ENCODE measurements around the gene SFXN5. TPM values are rescaled to one million over a fixed set of nuclear protein-coding genes. Genes with fewer than 3 reads are reported as not detected.
"Not testable (repeated sequence)": the region's sequence is repeated elsewhere in the genome, so short reads cannot be mapped to it uniquely, and the experiment has no call there.

SFXN5 gene
- total RNA-seq, 1 experiment from 2014 or later: 23.9 TPM

GRCh38 chr2:73107211-73107926 lies 35.9 kb upstream of the SFXN5 start:
- Histone ChIP-seq H3K27me3 (ENCODE audit: control insufficient read depth, insufficient read depth, low read length) (no peaks in the 10 kb centered on the region), H3K4me3 (ENCODE audit: insufficient read depth, low read depth, low read length) (no peak overlapping the region), H3K36me3 (replicated peaks; ENCODE audit: control insufficient read depth, insufficient read depth, low read length) (no peaks in the 10 kb centered on the region)
- no peak for DNase-seq

- H3K4me3 ChIP-seq (ENCODE audit: insufficient read depth, low read depth, low read length): no peak overlapping the region
- no peaks in the 10 kb centered on the region for H3K36me3 ChIP-seq (replicated peaks; ENCODE audit: control insufficient read depth, insufficient read depth, low read length)
- DNase-seq: no peak
- H3K27me3 ChIP-seq (ENCODE audit: control insufficient read depth, insufficient read depth, low read length): no peaks in the 10 kb centered on the region
These were observed 35.3 kb upstream of the SFXN5 start for GRCh38 chr2:73106791-73107190.

- H3K27me3 ChIP-seq (ENCODE audit: control insufficient read depth, insufficient read depth, low read length): no peaks in the 10 kb centered on the region
- DNase-seq: no peak
- no peaks in the 10 kb centered on the region for H3K36me3 ChIP-seq (replicated peaks; ENCODE audit: control insufficient read depth, insufficient read depth, low read length)
- H3K4me3 ChIP-seq (ENCODE audit: insufficient read depth, low read depth, low read length): no peak overlapping the region
These were observed 34.0 kb upstream of the SFXN5 start for GRCh38 chr2:73105511-73105971.

GRCh38 chr2:73104933-73105332 lies 33.4 kb upstream of the SFXN5 start:
- Histone ChIP-seq H3K4me3 (ENCODE audit: insufficient read depth, low read depth, low read length) (no peak overlapping the region), H3K36me3 (replicated peaks; ENCODE audit: control insufficient read depth, insufficient read depth, low read length) (no peaks in the 10 kb centered on the region), H3K27me3 (ENCODE audit: control insufficient read depth, insufficient read depth, low read length) (no peaks in the 10 kb centered on the region)
- no peak for DNase-seq

- no peaks in the 10 kb centered on the region for H3K36me3 ChIP-seq (replicated peaks; ENCODE audit: control insufficient read depth, insufficient read depth, low read length)
- H3K27me3 ChIP-seq (ENCODE audit: control insufficient read depth, insufficient read depth, low read length): no peaks in the 10 kb centered on the region
- H3K4me3 ChIP-seq (ENCODE audit: insufficient read depth, low read depth, low read length): no peak overlapping the region
- DNase-seq: no peak
These were observed 31.6 kb upstream of the SFXN5 start for GRCh38 chr2:73103018-73103542.

- H3K27me3 ChIP-seq (ENCODE audit: control insufficient read depth, insufficient read depth, low read length): no peaks in the 10 kb centered on the region
- peak; percentile 70 for DNase-seq
- no peak overlapping the region for H3K4me3 ChIP-seq (ENCODE audit: insufficient read depth, low read depth, low read length)
- no peaks in the 10 kb centered on the region for H3K36me3 ChIP-seq (replicated peaks; ENCODE audit: control insufficient read depth, insufficient read depth, low read length)
These were observed 30.2 kb upstream of the SFXN5 start for GRCh38 chr2:73101626-73102256.

- H3K27me3 ChIP-seq (ENCODE audit: control insufficient read depth, insufficient read depth, low read length): no peaks in the 10 kb centered on the region
- DNase-seq: no peak
- no peaks in the 10 kb centered on the region for H3K36me3 ChIP-seq (replicated peaks; ENCODE audit: control insufficient read depth, insufficient read depth, low read length)
- no peak overlapping the region for H3K4me3 ChIP-seq (ENCODE audit: insufficient read depth, low read depth, low read length)
These were observed 29.4 kb upstream of the SFXN5 start for GRCh38 chr2:73100956-73101355.

GRCh38 chr2:73099486-73099885 lies 28.0 kb upstream of the SFXN5 start:
- no peaks in the 10 kb centered on the region for H3K27me3 ChIP-seq (ENCODE audit: control insufficient read depth, insufficient read depth, low read length)
- no peaks in the 10 kb centered on the region for H3K36me3 ChIP-seq (replicated peaks; ENCODE audit: control insufficient read depth, insufficient read depth, low read length)
- no peak for DNase-seq
- no peak overlapping the region for H3K4me3 ChIP-seq (ENCODE audit: insufficient read depth, low read depth, low read length)

- Histone ChIP-seq H3K36me3 (replicated peaks; ENCODE audit: control insufficient read depth, insufficient read depth, low read length) (no peaks in the 10 kb centered on the region), H3K4me3 (ENCODE audit: insufficient read depth, low read depth, low read length) (no peak overlapping the region), H3K27me3 (ENCODE audit: control insufficient read depth, insufficient read depth, low read length) (no peaks in the 10 kb centered on the region)
- no peak for DNase-seq
These were observed 24.4 kb upstream of the SFXN5 start for GRCh38 chr2:73095910-73096309.

- not testable (repeated sequence) for H3K27me3 ChIP-seq (ENCODE audit: control insufficient read depth, insufficient read depth, low read length); DNase-seq; H3K4me3 ChIP-seq (ENCODE audit: insufficient read depth, low read depth, low read length); H3K36me3 ChIP-seq (replicated peaks; ENCODE audit: control insufficient read depth, insufficient read depth, low read length)
These were observed 22.2 kb upstream of the SFXN5 start for GRCh38 chr2:73093601-73094218.

GRCh38 chr2:73092146-73092783 lies 20.8 kb upstream of the SFXN5 start:
- Histone ChIP-seq H3K4me3 (ENCODE audit: insufficient read depth, low read depth, low read length) (no peak overlapping the region), H3K27me3 (ENCODE audit: control insufficient read depth, insufficient read depth, low read length) (no peaks in the 10 kb centered on the region), H3K36me3 (replicated peaks; ENCODE audit: control insufficient read depth, insufficient read depth, low read length) (peaks cover 10% of the 10 kb centered on the region)
- DNase-seq: no peak

GRCh38 chr2:73091696-73092095 lies 20.2 kb upstream of the SFXN5 start:
- DNase-seq: no peak

GRCh38 chr2:73091164-73091563 lies 19.7 kb upstream of the SFXN5 start:
- H3K36me3 ChIP-seq (replicated peaks; ENCODE audit: control insufficient read depth, insufficient read depth, low read length): peaks cover 10% of the 10 kb centered on the region
- no peak for DNase-seq
- no peak overlapping the region for H3K4me3 ChIP-seq (ENCODE audit: insufficient read depth, low read depth, low read length)
- no peaks in the 10 kb centered on the region for H3K27me3 ChIP-seq (ENCODE audit: control insufficient read depth, insufficient read depth, low read length)

More at GRCh38 chr2:73091696-73092095, 20.2 kb upstream of the SFXN5 start:
- Histone ChIP-seq H3K36me3 (replicated peaks; ENCODE audit: control insufficient read depth, insufficient read depth, low read length) (peaks cover 10% of the 10 kb centered on the region), H3K27me3 (ENCODE audit: control insufficient read depth, insufficient read depth, low read length) (no peaks in the 10 kb centered on the region), H3K4me3 (ENCODE audit: insufficient read depth, low read depth, low read length) (no peak overlapping the region)

- no peak for DNase-seq
- no peak overlapping the region for H3K4me3 ChIP-seq (ENCODE audit: insufficient read depth, low read depth, low read length)
- H3K27me3 ChIP-seq (ENCODE audit: control insufficient read depth, insufficient read depth, low read length): no peaks in the 10 kb centered on the region
These were observed 17.9 kb upstream of the SFXN5 start for GRCh38 chr2:73089270-73090030.

More at GRCh38 chr2:73089270-73090030, 17.9 kb upstream of the SFXN5 start:
- H3K36me3 ChIP-seq (replicated peaks; ENCODE audit: control insufficient read depth, insufficient read depth, low read length): peaks cover 10% of the 10 kb centered on the region
